Esophagus (tissue), 2 donors: ENCODE data around the gene ANKRD2. TPM values are rescaled to one million over a fixed set of nuclear protein-coding genes. Genes with fewer than 3 reads are reported as not detected.

Experiments used
- H3K27ac ChIP-seq, 2 donors: one replicate each; pipeline ENCODE4 v1.5.1; 2013; ENCODE audit warnings: low read depth in 2 of 2, mild to moderate bottlenecking in 2 of 2, inconsistent platforms in 1 of 2, low read length in 1 of 2, moderate library complexity in 1 of 2
- H3K27me3 ChIP-seq, 2 donors: one replicate each; pipeline ENCODE4 v1.6.1; 2013; ENCODE audit warnings: low read length in 2 of 2, control low read depth in 1 of 2, mild to moderate bottlenecking in 1 of 2; ENCODE audit not compliant: insufficient read depth in 2 of 2, control insufficient read depth in 1 of 2
- H3K36me3 ChIP-seq, 2 donors: one replicate each; pipeline ENCODE4 v1.6.1; 2013; ENCODE audit warnings: low read length in 1 of 2; ENCODE audit not compliant: control insufficient read depth in 2 of 2, insufficient read depth in 2 of 2
- H3K4me1 ChIP-seq, 2 donors: one replicate each; pipeline ENCODE4 v1.6.1; 2013; ENCODE audit warnings: low read length in 1 of 2; ENCODE audit not compliant: control insufficient read depth in 2 of 2, insufficient read depth in 2 of 2
- H3K4me3 ChIP-seq, 2 donors: one replicate each; pipeline ENCODE4 v1.5.1; 2013; ENCODE audit warnings: low read length in 2 of 2, mild to moderate bottlenecking in 2 of 2, low read depth in 1 of 2, moderate library complexity in 1 of 2
- H3K9me3 ChIP-seq, 2 donors: one replicate each; pipeline ENCODE4 v1.6.1; 2013; ENCODE audit warnings: mild to moderate bottlenecking in 2 of 2, low read depth in 1 of 2, low read length in 1 of 2, moderate library complexity in 1 of 2; ENCODE audit not compliant: control insufficient read depth in 2 of 2, insufficient read depth in 1 of 2
- WGBS, 2 donors: extraction: QIAGEN DNeasy Blood & Tissue Kit; methylation state at CpG; one replicate each; pipeline ENCODE4 v1.1.7; 2013; 5-methylcytosine and 5-hydroxymethylcytosine counted together
- polyA plus RNA-seq, 2 donors: library from polyadenylated mRNA; stranded (reverse); fragments of 200-250 nt; gene quantifications; one replicate each; pipeline ENCODE4 v1.2.3, GENCODE V29; 2013
- donor health status: healthy with polysubstance abuse.
- donor health status: Bipolar disorder and iron deficiency.

The ANKRD2 gene
- polyA plus RNA-seq, 2 donors, result 0.43 to 0.46 TPM

- H3K27ac ChIP-seq, result peak overlapping the region; percentile 94 to 99
- no peaks in the 10 kb centered on the region for H3K36me3 ChIP-seq
- 25 to 46% methylated on average over 10 of the region's 10 CpGs for WGBS, 2 donors
- H3K4me3 ChIP-seq, result no peak overlapping the region
- no peaks in the 10 kb centered on the region for H3K9me3 ChIP-seq
- peaks cover 10 to 23% of the 10 kb centered on the region in 2 donors for H3K4me1 ChIP-seq
- H3K27me3 ChIP-seq, result no peaks in the 10 kb centered on the region
Observed at GRCh38 chr10:97543025-97543546, 29.5 kb upstream of the ANKRD2 start.

- H3K9me3 ChIP-seq, result no peaks in the 10 kb centered on the region
- no peak overlapping the region for H3K27ac ChIP-seq
- H3K27me3 ChIP-seq, result no peaks in the 10 kb centered on the region
- 85 to 87% methylated on average over 18 of the region's 18 CpGs for WGBS, 2 donors
- peaks cover 14 to 20% of the 10 kb centered on the region in 2 donors for H3K4me1 ChIP-seq
- no peak overlapping the region for H3K4me3 ChIP-seq
- H3K36me3 ChIP-seq, result no peaks in the 10 kb centered on the region
Observed at GRCh38 chr10:97546456-97547270, 25.9 kb upstream of the ANKRD2 start.

- Histone ChIP-seq H3K27ac (no peak overlapping the region), H3K27me3 (no peaks in the 10 kb centered on the region), H3K9me3 (no peaks in the 10 kb centered on the region), H3K4me1 (peaks cover 13 to 17% of the 10 kb centered on the region in 2 donors), H3K4me3 (no peak overlapping the region), H3K36me3 (no peaks in the 10 kb centered on the region)
- WGBS, 2 donors, result 78 to 79% methylated on average over 4 of the region's 4 CpGs
Observed at GRCh38 chr10:97547271-97547600, 25.3 kb upstream of the ANKRD2 start.

- Histone ChIP-seq H3K36me3 (no peaks in the 10 kb centered on the region), H3K9me3 (no peaks in the 10 kb centered on the region), H3K27me3 (no peaks in the 10 kb centered on the region), H3K4me1 (peaks cover 6 to 10% of the 10 kb centered on the region in 2 donors), H3K4me3 (no peak overlapping the region), H3K27ac (no peak overlapping the region)
- WGBS, 2 donors, result 70 to 75% methylated on average over 4 of the region's 4 CpGs
Observed at GRCh38 chr10:97547962-97548361, 24.6 kb upstream of the ANKRD2 start.

GRCh38 chr10:97548828-97549455, 23.6 kb upstream of the ANKRD2 start:
- Histone ChIP-seq H3K9me3 (no peaks in the 10 kb centered on the region), H3K4me1 (peaks cover 5 to 7% of the 10 kb centered on the region in 2 donors), H3K27me3 (no peaks in the 10 kb centered on the region), H3K27ac (no peak overlapping the region), H3K36me3 (no peaks in the 10 kb centered on the region), H3K4me3 (no peak overlapping the region)
- WGBS, 2 donors, result 81 to 83% methylated on average over 13 of the region's 13 CpGs

GRCh38 chr10:97549587-97550322, 22.8 kb upstream of the ANKRD2 start:
- no peak overlapping the region for H3K4me3 ChIP-seq
- H3K4me1 ChIP-seq, result peaks cover 5 to 7% of the 10 kb centered on the region in 2 donors
- no peaks in the 10 kb centered on the region for H3K9me3 ChIP-seq
- WGBS, 2 donors, result 41 to 59% methylated on average over 13 of the region's 13 CpGs
- no peaks in the 10 kb centered on the region for H3K36me3 ChIP-seq
- no peaks in the 10 kb centered on the region for H3K27me3 ChIP-seq
- H3K27ac ChIP-seq, result peak overlapping the region in 1 of 2 donors; percentile 21

GRCh38 chr10:97550336-97551149, 22.0 kb upstream of the ANKRD2 start:
- Histone ChIP-seq H3K27me3 (no peaks in the 10 kb centered on the region), H3K4me3 (no peak overlapping the region), H3K27ac (no peak overlapping the region), H3K9me3 (no peaks in the 10 kb centered on the region), H3K36me3 (no peaks in the 10 kb centered on the region), H3K4me1 (peaks cover 5 to 7% of the 10 kb centered on the region in 2 donors)
- WGBS, 2 donors, result 81 to 82% methylated on average over 10 of the region's 10 CpGs

GRCh38 chr10:97551271-97551670, 21.3 kb upstream of the ANKRD2 start:
- Histone ChIP-seq H3K4me3 (no peak overlapping the region), H3K27ac (no peak overlapping the region), H3K36me3 (no peaks in the 10 kb centered on the region), H3K9me3 (no peaks in the 10 kb centered on the region), H3K4me1 (peaks cover 5 to 7% of the 10 kb centered on the region in 2 donors), H3K27me3 (no peaks in the 10 kb centered on the region)
- 88% methylated on average over 6 of the region's 6 CpGs for WGBS, 2 donors

GRCh38 chr10:97553575-97554031, 19.0 kb upstream of the ANKRD2 start:
- Histone ChIP-seq H3K4me1 (peaks cover 3 to 5% of the 10 kb centered on the region in 2 donors), H3K27me3 (no peaks in the 10 kb centered on the region), H3K27ac (no peak overlapping the region), H3K4me3 (no peak overlapping the region), H3K9me3 (no peaks in the 10 kb centered on the region), H3K36me3 (no peaks in the 10 kb centered on the region)
- WGBS, 2 donors, result 18 to 21% methylated on average over 6 of the region's 6 CpGs
